Tibial artery (tissue), 4 donors: Measurements from ENCODE around the gene CHPF2.
A peak's percentile ranks its signal among the peaks of the same experiment; 100 is the strongest.

Source experiments
- DNase-seq, 2 donors: peaks; one replicate each; pipeline ENCODE4 v3.0.0-alpha.2; 2019
- H3K27ac ChIP-seq, 2 donors: fragments of 200-600 bp; sonication (generic) in 1 of 2; 1 replicate in 1 of 2; 2 replicates in 1 of 2; pipeline ENCODE4 v1.5.1; 2018 to 2019; ENCODE audit warnings: mild to moderate bottlenecking in 1 of 2
- H3K27me3 ChIP-seq, 2 donors: fragments of 200-600 bp; sonication (generic) in 1 of 2; one replicate each; pipeline versions ENCODE4 v1.5.1 to v1.6.0; 2016 to 2019
- H3K36me3 ChIP-seq, 3 donors: fragments of 200-600 bp; sonication (generic) in 2 of 3; one replicate each; pipeline ENCODE4 v1.5.1; 2016 to 2019; ENCODE audit warnings: mild to moderate bottlenecking in 2 of 3
- H3K4me1 ChIP-seq, 4 donors: fragments of 200-600 bp; sonication (generic) in 2 of 4; 1 replicate in 3 of 4; 2 replicates in 1 of 4; pipeline ENCODE4 v1.5.1; 2016 to 2019
- H3K4me3 ChIP-seq, 2 donors: fragments of 200-600 bp; sonication (generic) in 1 of 2; 1 replicate in 1 of 2; 2 replicates in 1 of 2; pipeline ENCODE4 v1.5.1; 2018 to 2019; ENCODE audit warnings: mild to moderate bottlenecking in 2 of 2
- H3K9me3 ChIP-seq, 3 donors: fragments of 200-600 bp; sonication (generic) in 1 of 3; one replicate each; pipeline ENCODE4 v1.5.1; 2016 to 2019
- CTCF ChIP-seq, 2 experiments: fragments of 200-600 bp in 1 of 2; fragments of 450-650 bp in 1 of 2; IDR thresholded peaks; one replicate each; pipeline ENCODE4 v1.5.1; 2017 to 2019; ENCODE audit warnings: antibody characterized with exemption in 2 of 2, mild to moderate bottlenecking in 1 of 2, moderate library complexity in 1 of 2
- intact Hi-C: fragments of 100-400 bp; cut with DNase I; formaldehyde crosslinking; loops from one replicate; pipeline ENCODE4 v1.15.0; 2023; ENCODE audit warnings: low total_unique reads

Gene CHPF2

GRCh38 chr7:151249034-151249731, 16.9 kb downstream of the CHPF2 start:
- DNase-seq: peak; percentile 72 to 92
- TF ChIP-seq CTCF (IDR thresholded peaks at IDR 0.05): no peak
- Histone ChIP-seq H3K9me3 (no peaks in the 10 kb centered on the region), H3K27ac (peak overlapping the region; percentile 95 to 98), H3K4me1 (peaks cover 6 to 78% (median 72%) of the 10 kb centered on the region in 4 donors), H3K36me3 (no peaks in the 10 kb centered on the region), H3K27me3 (no peaks in the 10 kb centered on the region), H3K4me3 (peak overlapping the region; percentile 71 to 73)
- intact Hi-C loops: loop anchor here (5.0 kb wide), 2 partner anchors 53 to 93 kb away; partner anchors contain the start of gene NUB1

DNA sequence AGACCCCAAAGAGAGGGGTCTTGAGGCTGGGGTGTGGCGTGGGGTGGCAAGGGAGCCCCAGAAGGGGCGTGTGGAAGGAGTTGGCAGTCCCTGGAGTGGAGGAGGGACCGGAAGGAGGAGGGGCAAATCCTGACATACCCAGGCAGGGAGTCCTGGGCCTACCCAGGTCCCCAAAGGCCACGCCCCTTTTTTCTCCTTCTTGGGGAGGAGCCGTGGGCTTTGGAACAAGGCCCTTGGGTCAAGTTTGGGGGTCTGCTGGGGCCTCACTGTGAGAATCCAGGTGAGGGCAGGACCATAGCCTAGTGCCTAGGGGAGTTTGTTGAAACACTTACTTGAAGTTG, 17.4 kb downstream of the CHPF2 start:
- H3K4me1 ChIP-seq: peaks cover 6 to 77% (median 67%) of the 10 kb centered on the region in 4 donors
- peak overlapping the region; percentile 95 to 98 for H3K27ac ChIP-seq
- no peaks in the 10 kb centered on the region for H3K27me3 ChIP-seq
- peak overlapping the region; percentile 71 to 73 for H3K4me3 ChIP-seq
- H3K9me3 ChIP-seq: no peaks in the 10 kb centered on the region
- no peak for TF ChIP-seq CTCF (IDR thresholded peaks at IDR 0.05)
- DNase-seq: peak; percentile 62 to 92
- intact Hi-C loops: loop anchor here (5.0 kb wide), 2 partner anchors 53 to 93 kb away; partner anchors contain the start of gene NUB1
- H3K36me3 ChIP-seq: no peaks in the 10 kb centered on the region

- Histone ChIP-seq H3K4me1 (peaks cover 6 to 70% (median 59%) of the 10 kb centered on the region in 4 donors), H3K27ac (peak overlapping the region; percentile 95 to 98), H3K27me3 (no peaks in the 10 kb centered on the region), H3K4me3 (peak overlapping the region; percentile 71 to 73), H3K36me3 (no peaks in the 10 kb centered on the region), H3K9me3 (no peaks in the 10 kb centered on the region)
- peak in 1 of 2 donors; percentile 69 for DNase-seq
- no peak for TF ChIP-seq CTCF (IDR thresholded peaks at IDR 0.05)
- intact Hi-C loops: no loop called here
These were observed 18.2 kb downstream of the CHPF2 start for GRCh38 chr7:151250181-151251132.

GRCh38 chr7:151251328-151251688, 19.0 kb downstream of the CHPF2 start:
- DNase-seq: peak in 1 of 2 donors; percentile 76
- peaks cover 6 to 62% (median 51%) of the 10 kb centered on the region in 4 donors for H3K4me1 ChIP-seq
- TF ChIP-seq CTCF (IDR thresholded peaks at IDR 0.05): no peak
- H3K36me3 ChIP-seq: no peaks in the 10 kb centered on the region
- H3K27ac ChIP-seq: peak overlapping the region; percentile 95 to 98
- no peaks in the 10 kb centered on the region for H3K27me3 ChIP-seq
- no peaks in the 10 kb centered on the region for H3K9me3 ChIP-seq
- H3K4me3 ChIP-seq: peak overlapping the region; percentile 71 to 73
- intact Hi-C loops: no loop called here

DNA sequence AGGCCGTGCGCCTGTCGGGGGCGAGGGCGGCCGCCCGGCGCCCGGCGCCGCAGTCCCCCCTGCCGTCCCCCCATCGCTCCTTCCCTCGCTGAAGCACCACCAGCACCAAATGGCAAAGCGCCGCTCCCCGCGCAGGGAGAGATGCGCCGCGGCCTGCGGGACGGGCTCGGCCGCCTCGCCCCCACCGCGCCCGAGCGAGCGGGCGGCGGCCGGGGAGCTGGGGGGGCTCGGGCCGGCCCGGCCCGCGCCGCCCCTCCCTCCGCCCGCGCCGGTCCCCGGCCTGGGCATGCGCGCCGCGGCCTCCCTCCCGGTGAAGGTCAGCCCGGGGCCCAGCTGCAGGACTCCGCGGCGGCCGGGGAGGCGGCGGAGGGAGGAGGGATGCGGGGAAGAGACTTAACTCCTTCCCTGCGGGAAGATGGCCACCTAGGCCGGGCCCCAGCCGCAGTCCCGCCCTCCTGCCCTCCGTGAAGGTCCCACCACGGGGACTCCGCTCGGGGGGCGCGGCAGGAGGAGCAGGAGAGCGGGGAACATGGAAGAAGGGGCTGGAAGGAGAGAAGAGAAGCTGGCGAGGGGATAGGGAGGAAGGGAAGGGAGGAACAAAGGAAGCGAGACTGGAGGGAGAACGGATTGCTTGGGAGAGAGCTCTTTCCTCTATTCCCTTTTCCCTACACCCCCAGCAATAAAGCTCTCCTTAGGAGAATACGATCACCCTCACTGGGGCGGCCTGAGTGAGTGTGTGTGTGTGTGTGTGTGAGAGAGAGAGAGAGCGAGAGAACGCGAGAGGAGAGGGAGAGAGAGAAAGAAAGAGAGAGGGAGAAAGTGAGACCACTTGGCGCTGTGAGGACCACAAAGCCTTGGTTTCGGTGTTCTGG, 19.6 kb downstream of the CHPF2 start:
- intact Hi-C loops: no loop called here
- TF ChIP-seq CTCF (IDR thresholded peaks at IDR 0.05): no peak
- Histone ChIP-seq H3K9me3 (no peaks in the 10 kb centered on the region), H3K27me3 (no peaks in the 10 kb centered on the region), H3K4me1 (peaks cover 6 to 55% (median 45%) of the 10 kb centered on the region in 4 donors), H3K4me3 (peak overlapping the region; percentile 71 to 73), H3K27ac (peak overlapping the region; percentile 95 to 98), H3K36me3 (no peaks in the 10 kb centered on the region)
- peak; percentile 69 to 87 for DNase-seq
